ENCODE results near the gene EGFR.

Gene EGFR

DNA sequence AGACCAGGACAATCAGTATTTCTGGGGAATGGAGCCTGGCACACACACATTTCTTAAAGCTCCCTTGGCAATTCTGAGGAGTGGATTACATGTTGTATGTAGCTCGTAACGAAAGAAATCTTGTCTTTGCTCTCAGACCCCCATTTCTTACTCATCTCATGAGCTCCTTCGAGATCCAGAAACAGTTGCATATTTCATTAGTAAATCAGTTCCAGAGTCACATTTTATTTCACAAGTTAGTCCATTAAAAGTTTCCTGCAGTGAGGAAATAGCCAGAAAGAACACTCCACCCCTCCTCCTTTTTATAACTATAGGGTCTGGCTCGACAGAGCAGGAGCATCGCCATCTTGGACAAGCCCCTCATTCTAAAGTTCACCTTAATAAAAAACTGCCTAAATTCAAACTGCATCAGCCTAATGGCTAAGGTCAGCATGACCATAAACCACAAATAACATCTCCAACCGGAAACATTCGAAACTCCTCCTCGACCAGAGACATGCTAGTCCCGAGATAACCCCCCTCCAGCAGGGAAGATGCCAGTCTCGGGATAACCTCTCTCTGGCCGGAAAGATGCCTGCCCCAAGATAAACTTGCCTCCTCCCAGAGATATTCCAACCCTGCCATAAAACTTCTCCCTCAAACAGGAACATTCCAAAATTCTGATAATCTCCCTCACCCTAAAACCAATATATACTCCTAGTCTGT lies 7.4 kb downstream of the EGFR start:
- no peak overlapping the region for H2AFZ ChIP-seq (ENCODE audit: low read length)
- H3K36me3 ChIP-seq (ENCODE audit: insufficient read depth, low read length), result no peaks in the 10 kb centered on the region
- no peaks in the 10 kb centered on the region for H3K9me2 ChIP-seq (ENCODE audit: low read depth, low read length)
- no peak overlapping the region for H3K27ac ChIP-seq (ENCODE audit: low read depth, low read length, poor library complexity, severe bottlenecking)
- H4K20me1 ChIP-seq (ENCODE audit: insufficient read depth, low read length), result no peaks in the 10 kb centered on the region
- TF ChIP-seq CTCF (IDR thresholded peaks at IDR 0.05; ENCODE audit: low read length), result no peak
- no peak for TF ChIP-seq EZH2 (IDR thresholded peaks at IDR 0.05; ENCODE audit: borderline replicate concordance, low read length)
- H3K4me3 ChIP-seq (ENCODE audit: low read depth, low read length, poor library complexity, severe bottlenecking), result no peak overlapping the region
- H3K9ac ChIP-seq (ENCODE audit: low read length), result no peak overlapping the region
- H3F3A ChIP-seq (ENCODE audit: insufficient read depth, low read length), result no peaks in the 10 kb centered on the region
- no peaks in the 10 kb centered on the region for H3K9me3 ChIP-seq (ENCODE audit: low read length)
- H3K4me2 ChIP-seq (ENCODE audit: low read length), result no peak overlapping the region
- no peaks in the 10 kb centered on the region for H3K79me2 ChIP-seq (ENCODE audit: insufficient read depth, low read length)
- H3K4me1 ChIP-seq (ENCODE audit: insufficient read depth, low read length, severe bottlenecking), result no peaks in the 10 kb centered on the region
- no peaks in the 10 kb centered on the region for H3K27me3 ChIP-seq (ENCODE audit: insufficient read depth, low read length)

GRCh38 chr7:55026867-55027490 lies 8.2 kb downstream of the EGFR start:
- Histone ChIP-seq H3K9me3 (ENCODE audit: low read length) (no peaks in the 10 kb centered on the region), H3K36me3 (ENCODE audit: insufficient read depth, low read length) (no peaks in the 10 kb centered on the region), H2AFZ (ENCODE audit: low read length) (no peak overlapping the region), H3K4me3 (ENCODE audit: low read depth, low read length, poor library complexity, severe bottlenecking) (no peak overlapping the region), H3K27me3 (ENCODE audit: insufficient read depth, low read length) (no peaks in the 10 kb centered on the region), H4K20me1 (ENCODE audit: insufficient read depth, low read length) (no peaks in the 10 kb centered on the region), H3F3A (ENCODE audit: insufficient read depth, low read length) (no peaks in the 10 kb centered on the region), H3K4me2 (ENCODE audit: low read length) (no peak overlapping the region), H3K79me2 (ENCODE audit: insufficient read depth, low read length) (no peaks in the 10 kb centered on the region), H3K9ac (ENCODE audit: low read length) (no peak overlapping the region), H3K27ac (ENCODE audit: low read depth, low read length, poor library complexity, severe bottlenecking) (no peak overlapping the region), H3K4me1 (ENCODE audit: insufficient read depth, low read length, severe bottlenecking) (no peaks in the 10 kb centered on the region), H3K9me2 (ENCODE audit: low read depth, low read length) (no peaks in the 10 kb centered on the region)
- TF ChIP-seq EZH2 (IDR thresholded peaks at IDR 0.05; ENCODE audit: borderline replicate concordance, low read length), result no peak
- TF ChIP-seq CTCF (IDR thresholded peaks at IDR 0.05; ENCODE audit: low read length), result no peak

DNA sequence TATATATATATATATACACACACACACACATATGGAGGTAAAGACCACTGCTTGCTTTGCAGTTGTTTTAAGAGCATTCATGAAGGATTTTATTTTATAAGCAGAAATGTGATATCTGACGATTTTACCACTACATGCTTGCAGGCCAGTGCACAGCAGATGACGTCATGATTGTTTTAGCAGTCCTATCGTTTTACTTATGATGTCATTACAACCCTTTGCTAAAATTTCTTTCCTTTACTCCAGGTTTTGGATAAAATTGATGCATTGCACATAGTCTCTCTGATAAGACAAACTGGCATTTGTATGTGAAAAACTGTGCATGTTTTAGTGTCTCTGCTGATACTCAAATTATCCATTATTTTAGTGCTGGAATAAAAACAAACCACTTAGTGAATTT lies 9.2 kb downstream of the EGFR start:
- Histone ChIP-seq H3K9me2 (ENCODE audit: low read depth, low read length) (no peaks in the 10 kb centered on the region), H3K27me3 (ENCODE audit: insufficient read depth, low read length) (no peaks in the 10 kb centered on the region), H4K20me1 (ENCODE audit: insufficient read depth, low read length) (no peaks in the 10 kb centered on the region), H3K9ac (ENCODE audit: low read length) (no peak overlapping the region), H3K36me3 (ENCODE audit: insufficient read depth, low read length) (no peaks in the 10 kb centered on the region), H3K4me2 (ENCODE audit: low read length) (no peak overlapping the region), H3K4me3 (ENCODE audit: low read depth, low read length, poor library complexity, severe bottlenecking) (no peak overlapping the region), H3K79me2 (ENCODE audit: insufficient read depth, low read length) (no peaks in the 10 kb centered on the region), H3K9me3 (ENCODE audit: low read length) (no peaks in the 10 kb centered on the region), H3K4me1 (ENCODE audit: insufficient read depth, low read length, severe bottlenecking) (no peaks in the 10 kb centered on the region), H3K27ac (ENCODE audit: low read depth, low read length, poor library complexity, severe bottlenecking) (no peak overlapping the region), H3F3A (ENCODE audit: insufficient read depth, low read length) (no peaks in the 10 kb centered on the region), H2AFZ (ENCODE audit: low read length) (no peak overlapping the region)
- TF ChIP-seq EZH2 (IDR thresholded peaks at IDR 0.05; ENCODE audit: borderline replicate concordance, low read length) (no peak), CTCF (IDR thresholded peaks at IDR 0.05; ENCODE audit: low read length) (no peak)

Measured in OCI-LY1 (cell line).